IPS-18a (cell line): ENCODE results near the gene TOLLIP.

Experiments
- H3K27ac ChIP-seq: one replicate; pipeline ENCODE4 v1.5.1; 2013; ENCODE audit warnings: low read length
- H3K27me3 ChIP-seq: one replicate; pipeline ENCODE4 v1.6.1; 2013; ENCODE audit warnings: mild to moderate bottlenecking, low read length; ENCODE audit not compliant: control insufficient read depth, insufficient read depth
- H3K36me3 ChIP-seq: one replicate; pipeline ENCODE4 v1.6.1; 2013; ENCODE audit warnings: low read depth, low read length; ENCODE audit not compliant: control insufficient read depth
- H3K4me1 ChIP-seq: one replicate; pipeline ENCODE4 v1.6.1; 2013; ENCODE audit warnings: low read depth, low read length; ENCODE audit not compliant: control insufficient read depth
- H3K4me3 ChIP-seq: one replicate; pipeline ENCODE4 v1.5.1; 2013; ENCODE audit warnings: low read length
- H3K9ac ChIP-seq: one replicate; pipeline ENCODE4 v1.6.1; 2013; ENCODE audit warnings: mild to moderate bottlenecking, low read length, moderate library complexity
- H3K9me3 ChIP-seq: one replicate; pipeline ENCODE4 v1.6.1; 2013; ENCODE audit warnings: low read depth, low read length; ENCODE audit not compliant: control insufficient read depth

TOLLIP gene

DNA sequence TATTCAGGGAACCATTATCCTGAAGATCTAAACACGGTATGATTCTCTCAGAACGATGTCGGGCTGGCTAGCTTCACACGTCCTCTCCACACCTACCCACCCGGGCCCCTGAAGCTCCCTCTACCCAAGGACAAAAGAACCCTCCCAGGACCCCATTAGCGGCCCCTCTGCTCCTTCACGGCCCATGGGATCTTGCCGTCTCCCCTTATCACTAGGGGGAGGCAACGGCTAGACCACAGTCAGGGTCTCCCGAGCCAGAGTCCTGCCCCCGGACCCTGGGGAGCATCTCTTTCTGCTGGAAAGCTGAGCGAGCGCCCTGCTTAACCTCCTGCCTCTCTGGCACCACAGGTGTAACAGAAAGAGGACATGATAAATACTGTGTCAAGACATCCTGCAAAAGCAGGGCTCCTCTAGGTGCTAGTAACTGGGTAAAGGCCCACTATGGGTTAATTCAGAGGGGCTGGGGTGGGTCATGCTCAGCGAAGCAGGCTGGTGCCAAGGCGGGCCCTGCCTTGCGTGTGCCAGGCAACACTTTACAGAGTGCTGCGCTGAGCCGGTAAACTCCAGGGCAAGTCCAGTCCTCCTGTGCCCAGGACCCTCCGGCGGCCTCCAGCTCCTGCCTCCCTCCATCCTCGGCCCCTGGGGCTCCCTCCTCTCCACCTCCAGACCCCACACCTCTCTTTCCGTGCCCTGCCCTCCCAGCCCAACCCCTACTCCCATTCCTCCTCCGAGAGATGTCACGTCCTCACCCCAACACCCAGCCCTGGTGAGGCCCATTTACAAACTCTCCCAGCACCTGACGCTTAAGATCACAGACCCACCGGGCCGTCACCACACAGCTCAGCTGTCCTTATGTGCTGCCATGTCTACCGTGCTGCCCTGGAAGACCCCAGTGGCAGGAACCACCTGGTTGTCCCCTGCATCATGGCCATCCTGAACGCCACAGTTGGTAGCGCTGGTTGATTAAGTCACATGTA lies 3.0 kb downstream of the TOLLIP start:
- Histone ChIP-seq H3K4me3 (no peak overlapping the region), H3K9ac (no peak overlapping the region), H3K9me3 (no peaks in the 10 kb centered on the region), H3K27me3 (no peaks in the 10 kb centered on the region), H3K27ac (no peak overlapping the region), H3K4me1 (peaks cover 2% of the 10 kb centered on the region), H3K36me3 (no peaks in the 10 kb centered on the region)

DNA sequence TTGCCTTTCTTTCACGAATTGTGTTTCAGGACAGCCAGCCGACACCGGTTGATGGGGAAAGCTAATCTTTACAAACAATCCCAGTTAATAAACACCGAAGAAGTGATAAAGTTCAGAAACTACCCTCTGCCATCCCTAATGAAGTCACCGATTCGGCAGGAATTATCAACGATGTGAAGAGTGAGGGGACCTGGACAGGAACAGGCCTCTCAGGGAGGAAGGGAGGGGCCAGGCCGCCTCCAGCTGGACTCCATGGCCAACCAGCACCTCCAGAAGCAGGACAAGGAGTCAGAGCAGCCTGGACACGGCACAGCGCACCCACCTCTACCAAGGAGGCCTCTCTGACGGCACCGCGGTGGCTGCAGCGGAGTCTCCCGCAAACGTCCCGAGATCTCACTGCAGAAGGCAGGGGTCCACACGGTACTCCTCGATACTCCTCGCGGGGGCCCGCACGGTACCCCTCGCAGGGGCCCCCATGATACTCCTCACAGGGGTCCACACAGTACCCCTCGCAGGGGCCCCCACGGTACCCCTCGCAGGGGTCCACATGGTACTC lies 3.9 kb downstream of the TOLLIP start:
- no peaks in the 10 kb centered on the region for H3K36me3 ChIP-seq
- H3K27me3 ChIP-seq = no peaks in the 10 kb centered on the region
- peaks cover 2% of the 10 kb centered on the region for H3K4me1 ChIP-seq
- no peaks in the 10 kb centered on the region for H3K9me3 ChIP-seq
- no peak overlapping the region for H3K27ac ChIP-seq
- H3K4me3 ChIP-seq = no peak overlapping the region
- H3K9ac ChIP-seq = no peak overlapping the region

DNA sequence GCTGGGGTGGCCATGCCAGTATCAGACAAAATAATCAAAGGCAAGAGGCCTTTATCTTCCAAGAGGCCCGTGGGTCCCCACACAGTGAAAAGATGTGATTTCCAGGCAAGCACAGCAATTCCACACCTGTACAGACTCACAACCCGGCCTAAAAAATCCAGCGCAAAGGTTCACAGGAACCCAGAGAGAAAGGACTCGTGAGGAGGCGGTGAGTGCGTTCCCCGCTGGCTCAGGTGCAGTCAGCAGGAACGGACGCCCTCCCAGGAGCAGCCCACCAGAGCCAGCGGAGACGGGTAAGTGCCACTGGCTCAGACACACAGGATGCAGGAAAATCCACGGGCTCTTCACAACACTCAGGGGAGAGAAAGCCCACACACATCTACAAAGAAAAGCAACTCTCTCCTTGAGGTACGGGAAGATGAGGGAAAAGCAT lies 4.4 kb downstream of the TOLLIP start:
- Histone ChIP-seq H3K9ac (no peak overlapping the region), H3K9me3 (no peaks in the 10 kb centered on the region), H3K27ac (no peak overlapping the region), H3K4me3 (no peak overlapping the region), H3K4me1 (peaks cover 2% of the 10 kb centered on the region), H3K36me3 (no peaks in the 10 kb centered on the region), H3K27me3 (no peaks in the 10 kb centered on the region)

DNA sequence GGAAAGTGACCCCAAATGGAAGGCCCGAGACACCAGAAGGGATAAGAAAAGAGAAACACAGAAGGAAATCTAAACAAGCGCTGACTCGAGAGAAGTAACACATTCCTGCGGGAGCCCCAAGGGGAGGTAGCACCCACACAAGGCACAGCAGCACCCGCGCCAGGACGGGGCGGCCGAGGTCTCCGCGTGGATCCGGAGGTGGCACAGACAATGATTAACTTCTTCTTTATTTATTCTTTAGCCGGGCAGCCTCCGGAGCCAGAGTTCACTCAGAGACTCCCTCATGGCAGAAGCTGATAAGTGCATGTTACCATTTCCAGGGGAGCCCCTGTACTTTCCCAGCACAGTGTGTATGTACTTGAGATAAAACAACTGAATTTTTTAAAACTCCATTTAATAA lies 5.1 kb downstream of the TOLLIP start:
- no peaks in the 10 kb centered on the region for H3K36me3 ChIP-seq
- no peak overlapping the region for H3K4me3 ChIP-seq
- peaks cover 2% of the 10 kb centered on the region for H3K4me1 ChIP-seq
- no peak overlapping the region for H3K27ac ChIP-seq
- no peaks in the 10 kb centered on the region for H3K27me3 ChIP-seq
- no peaks in the 10 kb centered on the region for H3K9me3 ChIP-seq
- no peak overlapping the region for H3K9ac ChIP-seq

DNA sequence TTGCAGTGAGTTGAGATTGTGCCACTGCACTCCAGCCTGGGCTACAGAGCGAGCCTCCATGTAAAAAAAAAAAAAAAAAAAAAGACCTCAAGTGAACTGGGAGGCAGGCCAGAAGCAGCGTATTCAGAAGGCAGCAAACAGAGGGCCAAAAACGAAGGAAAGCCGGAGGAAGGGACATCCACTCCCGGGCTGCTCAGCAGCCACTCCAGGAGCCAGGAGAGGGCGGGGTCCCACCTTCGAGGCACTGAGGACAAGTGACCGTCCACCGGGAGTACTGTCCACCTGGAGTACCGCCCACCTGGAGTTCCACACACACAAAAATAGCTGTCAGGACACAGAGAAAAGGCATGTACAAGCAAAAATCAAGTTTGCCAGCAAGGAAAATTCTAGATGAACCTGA lies 5.5 kb downstream of the TOLLIP start:
- Histone ChIP-seq H3K9me3 (no peaks in the 10 kb centered on the region), H3K27ac (no peak overlapping the region), H3K4me3 (no peak overlapping the region), H3K9ac (no peak overlapping the region), H3K27me3 (no peaks in the 10 kb centered on the region), H3K4me1 (peaks cover 2% of the 10 kb centered on the region), H3K36me3 (no peaks in the 10 kb centered on the region)

DNA sequence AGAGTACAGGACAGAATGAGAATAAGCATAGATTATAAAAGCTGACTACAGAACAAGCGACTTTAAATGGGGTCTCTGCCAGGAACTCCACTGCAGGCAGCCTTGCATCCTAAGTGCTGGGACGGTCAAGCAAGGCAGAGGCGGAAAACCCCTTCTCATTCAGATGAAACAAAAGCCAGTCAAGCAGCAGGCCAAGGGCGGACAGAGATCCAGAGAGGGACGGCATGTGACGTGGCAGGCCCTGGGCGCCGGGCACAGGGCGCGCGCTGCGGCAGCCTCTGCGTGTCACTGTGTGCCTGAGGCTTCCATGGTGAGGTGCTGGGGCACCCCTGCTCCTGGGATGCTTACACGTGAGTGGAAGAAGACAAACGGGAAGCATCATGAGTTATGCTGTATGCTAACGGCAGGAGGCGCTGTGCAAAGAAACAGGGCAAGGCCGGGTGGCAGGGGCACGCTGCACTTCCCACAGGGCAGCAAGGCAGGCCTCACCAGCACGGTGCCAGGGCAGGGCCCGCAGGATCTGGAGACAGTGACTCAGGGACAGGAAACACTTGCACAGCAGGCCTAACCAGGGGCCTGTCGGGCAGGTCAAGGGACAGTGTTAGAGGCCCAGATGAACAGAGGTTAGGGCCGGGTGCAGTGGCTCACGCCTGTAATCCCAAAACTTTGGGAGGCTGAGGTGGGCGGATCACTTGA lies 6.2 kb downstream of the TOLLIP start:
- H3K9me3 ChIP-seq = no peaks in the 10 kb centered on the region
- H3K4me1 ChIP-seq = peaks cover 2% of the 10 kb centered on the region
- H3K36me3 ChIP-seq = no peaks in the 10 kb centered on the region
- no peaks in the 10 kb centered on the region for H3K27me3 ChIP-seq
- H3K9ac ChIP-seq = no peak overlapping the region
- H3K4me3 ChIP-seq = no peak overlapping the region
- H3K27ac ChIP-seq = no peak overlapping the region

DNA sequence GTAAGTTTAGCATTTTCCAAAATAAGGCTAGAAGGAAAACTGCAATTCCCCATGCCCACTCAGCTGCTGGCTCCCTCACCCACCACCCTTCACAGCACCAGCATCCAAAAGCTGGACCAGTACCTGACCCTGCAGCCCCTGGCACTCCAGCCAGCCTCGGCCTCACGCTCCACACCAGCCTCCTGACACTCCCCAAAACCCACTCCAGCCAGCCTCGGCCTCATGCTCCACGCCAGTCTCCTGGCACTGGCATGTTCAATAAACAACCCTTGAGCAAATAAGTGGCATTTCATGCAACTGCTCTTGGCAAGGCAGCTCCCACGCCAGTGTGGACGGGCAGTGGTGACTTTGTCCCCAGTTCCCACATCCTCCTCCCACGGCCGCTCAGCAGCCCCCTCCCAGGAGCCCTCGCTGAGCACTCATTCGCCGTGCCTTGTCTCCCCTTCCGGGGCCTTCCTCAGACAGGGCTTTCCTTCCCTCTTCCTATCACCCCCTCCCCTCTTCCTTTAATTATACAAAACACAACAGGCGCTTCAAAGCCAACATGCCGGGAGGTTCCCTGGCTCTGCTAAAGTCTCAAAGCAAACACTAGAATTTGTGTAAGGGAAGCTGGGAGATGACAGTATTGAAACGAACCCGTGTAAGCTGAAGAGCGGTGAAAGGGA lies 6.8 kb downstream of the TOLLIP start:
- Histone ChIP-seq H3K36me3 (no peaks in the 10 kb centered on the region), H3K4me3 (no peak overlapping the region), H3K9ac (no peak overlapping the region), H3K4me1 (peaks cover 2% of the 10 kb centered on the region), H3K27ac (no peak overlapping the region), H3K27me3 (no peaks in the 10 kb centered on the region), H3K9me3 (no peaks in the 10 kb centered on the region)

DNA sequence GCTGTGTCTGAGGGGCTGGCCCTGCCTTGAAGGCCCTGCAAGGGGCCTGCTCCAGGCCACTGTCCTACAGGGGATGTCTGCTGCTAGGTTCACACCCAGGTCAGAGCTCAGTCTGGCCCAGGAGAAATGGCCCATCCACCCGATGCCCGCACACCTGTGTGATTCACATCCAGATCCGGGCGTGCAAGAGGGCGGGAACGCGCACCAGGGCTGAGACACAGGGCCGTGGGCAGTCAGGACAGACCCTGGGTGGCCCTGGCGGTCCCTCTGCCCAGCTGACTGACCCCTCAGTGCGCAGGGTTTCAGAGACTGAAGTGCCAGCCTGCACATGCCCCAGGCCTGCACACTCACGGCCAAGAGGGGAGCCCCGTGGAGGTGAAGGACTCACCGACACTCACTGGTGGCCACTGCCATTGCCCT lies 7.4 kb downstream of the TOLLIP start:
- Histone ChIP-seq H3K4me3 (no peak overlapping the region), H3K27ac (no peak overlapping the region), H3K27me3 (no peaks in the 10 kb centered on the region), H3K9me3 (no peaks in the 10 kb centered on the region), H3K4me1 (peaks cover 2% of the 10 kb centered on the region), H3K36me3 (no peaks in the 10 kb centered on the region), H3K9ac (no peak overlapping the region)

DNA sequence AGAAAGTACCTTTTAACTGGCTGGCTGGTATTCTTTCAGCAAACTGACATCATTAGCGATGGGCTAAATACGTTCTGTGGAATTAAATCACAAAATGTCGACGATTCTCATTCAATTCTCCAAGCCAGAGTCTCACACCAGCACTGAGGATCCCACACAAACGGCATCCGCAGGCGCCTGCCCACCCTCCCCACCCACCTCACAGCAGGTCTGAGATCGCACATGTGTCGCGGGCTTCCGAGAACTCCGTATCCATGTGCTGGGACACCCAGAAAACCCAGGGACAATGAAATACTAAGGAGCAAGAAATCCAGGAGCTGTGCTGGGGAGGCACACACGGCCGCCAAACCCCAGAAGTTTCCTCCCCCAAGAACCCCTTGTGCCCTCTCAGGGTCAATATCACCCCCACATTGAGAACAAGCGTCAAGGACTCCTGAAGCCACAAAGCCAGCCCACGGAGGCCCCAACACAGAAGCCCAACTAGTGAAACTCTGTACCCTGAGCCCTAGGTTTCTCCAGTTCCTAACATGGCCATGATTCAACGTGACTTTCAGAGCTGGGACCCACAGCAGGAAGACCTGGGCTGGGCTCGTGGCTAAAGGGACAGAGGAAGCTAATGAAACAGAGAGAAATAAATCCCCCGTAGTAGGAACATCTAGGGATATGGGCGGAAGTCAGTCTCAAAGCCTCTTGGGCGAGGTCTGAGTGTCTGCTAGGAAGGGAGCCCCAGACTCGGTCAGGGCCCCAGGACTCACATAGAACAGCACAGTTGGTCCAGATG lies 8.0 kb downstream of the TOLLIP start:
- Histone ChIP-seq H3K4me1 (peaks cover 2% of the 10 kb centered on the region), H3K36me3 (no peaks in the 10 kb centered on the region), H3K9ac (no peak overlapping the region), H3K4me3 (no peak overlapping the region), H3K27me3 (no peaks in the 10 kb centered on the region), H3K27ac (no peak overlapping the region), H3K9me3 (no peaks in the 10 kb centered on the region)

DNA sequence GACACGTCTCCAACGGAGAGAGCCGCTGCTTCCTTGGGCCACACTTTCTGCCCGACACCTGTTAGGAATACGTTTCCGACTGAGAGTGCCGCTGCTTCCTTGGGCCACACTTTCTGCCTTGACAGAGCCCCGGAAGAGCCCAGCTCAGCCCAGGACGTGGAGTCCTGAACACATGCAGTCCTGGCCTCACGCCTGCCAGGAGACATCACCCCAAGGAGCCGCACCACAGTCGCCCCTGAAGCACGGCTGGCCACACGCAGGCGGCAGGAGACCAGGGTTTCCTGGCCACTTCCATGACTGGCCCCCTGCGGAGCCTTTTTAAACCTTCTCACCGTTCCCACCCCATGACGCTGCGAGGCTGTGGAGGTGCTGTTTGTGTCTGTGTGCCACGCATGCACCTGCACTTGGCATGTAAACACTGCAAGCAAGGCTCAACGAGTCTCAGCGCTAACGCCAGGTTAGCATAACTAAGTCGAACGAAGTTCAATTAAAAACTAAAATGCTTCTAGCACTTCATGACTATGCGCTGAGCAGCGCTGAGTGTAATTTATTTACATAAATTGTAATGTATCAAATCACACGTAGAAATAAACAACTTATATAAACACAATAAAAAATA lies 8.8 kb downstream of the TOLLIP start:
- H3K27me3 ChIP-seq = no peaks in the 10 kb centered on the region
- H3K4me3 ChIP-seq = no peak overlapping the region
- H3K27ac ChIP-seq = no peak overlapping the region
- peaks cover 2% of the 10 kb centered on the region for H3K4me1 ChIP-seq
- no peaks in the 10 kb centered on the region for H3K9me3 ChIP-seq
- no peak overlapping the region for H3K9ac ChIP-seq
- H3K36me3 ChIP-seq = no peaks in the 10 kb centered on the region
